HUES6 (cell line): ENCODE results near the gene TBC1D26.
"Not testable (repeated sequence)": the region's sequence is repeated elsewhere in the genome, so short reads cannot be mapped to it uniquely, and the experiment has no call there.

Experiments
- H3K27ac ChIP-seq: 2 replicates; pipeline ENCODE4 v1.7.0; 2013; ENCODE audit warnings: low read depth, mild to moderate bottlenecking, low read length, inconsistent platforms
- H3K27me3 ChIP-seq: 2 replicates; pipeline ENCODE4 v1.6.1; 2013; ENCODE audit warnings: low read length; ENCODE audit not compliant: control insufficient read depth, insufficient read depth
- H3K36me3 ChIP-seq: 2 replicates; pipeline ENCODE4 v1.6.1; 2013; ENCODE audit warnings: low read length; ENCODE audit not compliant: control insufficient read depth, insufficient read depth
- H3K4me1 ChIP-seq: 2 replicates; pipeline ENCODE4 v1.6.1; 2013; ENCODE audit warnings: low read length; ENCODE audit not compliant: control insufficient read depth, insufficient read depth
- H3K4me3 ChIP-seq: 2 replicates; pipeline ENCODE4 v1.5.1; 2013; ENCODE audit warnings: low read depth, low read length
- H3K9ac ChIP-seq: one replicate; pipeline ENCODE4 v1.6.1; 2013; ENCODE audit warnings: mild to moderate bottlenecking, low read length
- H3K9me3 ChIP-seq: 2 replicates; pipeline ENCODE4 v1.6.1; 2013; ENCODE audit warnings: low read depth, low read length; ENCODE audit not compliant: control insufficient read depth, insufficient read depth

TBC1D26 gene

DNA sequence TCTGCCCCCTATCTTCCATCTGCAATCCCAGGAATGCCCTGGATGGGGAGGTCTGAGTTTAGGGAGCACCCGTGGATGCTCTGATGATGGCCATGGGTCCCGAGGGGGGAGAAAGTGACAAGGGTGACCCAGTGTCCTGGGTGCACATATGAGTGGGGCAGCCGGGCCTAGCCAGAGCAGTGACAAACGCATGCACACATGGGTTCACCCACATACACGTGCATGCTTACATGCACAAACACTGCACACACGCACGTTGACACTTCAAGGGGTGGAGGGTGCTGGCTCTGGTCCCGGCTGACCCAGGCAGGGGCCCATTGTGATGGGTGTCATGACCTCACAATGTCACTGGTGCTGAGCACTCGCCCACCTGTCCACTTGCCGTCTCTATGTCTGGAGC lies at the start of gene TBC1D26:
TBC1D26 (plus strand) TSS at position 384 of the 400 bp plus-strand sequence. CDS start 3,066 bp downstream, outside the sequence.
- H3K9ac ChIP-seq, H3K4me3 ChIP-seq, H3K9me3 ChIP-seq, H3K27ac ChIP-seq, H3K27me3 ChIP-seq, H3K4me1 ChIP-seq, H3K36me3 ChIP-seq: not testable (repeated sequence)

GRCh38 chr17:15683135-15683534 lies 48.9 kb upstream of the TBC1D26 start:
- not testable (repeated sequence) for H3K27me3 ChIP-seq, H3K9me3 ChIP-seq, H3K27ac ChIP-seq, H3K4me1 ChIP-seq, H3K36me3 ChIP-seq, H3K9ac ChIP-seq
- peak overlapping the region; percentile 93 for H3K4me3 ChIP-seq

DNA sequence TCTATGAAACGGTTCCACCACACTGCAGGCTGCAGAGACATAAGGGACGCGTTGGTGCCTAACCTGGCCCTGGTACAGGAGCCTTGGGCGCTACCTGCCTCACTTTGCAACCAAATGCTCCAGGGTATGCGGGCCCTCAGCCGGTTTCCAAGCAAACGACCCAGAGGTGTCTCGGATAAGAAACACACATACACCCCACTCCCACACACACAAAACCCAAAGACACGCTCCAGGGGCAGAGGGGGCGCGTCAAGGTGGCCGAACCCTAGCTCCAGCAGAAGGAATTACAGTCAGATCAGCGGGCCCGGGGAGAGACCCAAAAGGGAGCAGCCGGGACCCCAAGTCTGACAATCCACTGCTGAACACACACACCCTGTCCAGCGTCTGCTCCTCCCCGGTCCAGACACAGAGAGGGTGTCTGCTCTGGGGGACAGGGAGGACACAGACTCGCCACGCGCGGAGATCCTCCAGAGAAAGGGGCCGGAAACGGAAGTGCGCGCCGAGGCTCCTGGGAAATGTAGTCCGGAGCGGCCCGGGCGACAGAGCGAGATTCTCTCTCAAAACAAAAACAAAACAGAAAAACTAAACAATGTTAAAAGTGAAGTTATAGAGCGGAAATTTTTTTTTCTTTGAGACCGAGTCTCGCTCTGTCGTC lies 48.1 kb upstream of the TBC1D26 start, which contains the start of gene TRIM16:
TRIM16 (minus strand) TSS at position 488 of the 655 bp plus-strand sequence. CDS start 32,702 bp downstream, outside the sequence.
- peak within 1 kb of the TSS; percentile 66 for H3K9ac ChIP-seq
- H3K36me3 ChIP-seq, H3K27me3 ChIP-seq, H3K27ac ChIP-seq, H3K9me3 ChIP-seq, H3K4me1 ChIP-seq: not testable (repeated sequence)
- peak within 1 kb of the TSS; percentile 93 for H3K4me3 ChIP-seq

DNA sequence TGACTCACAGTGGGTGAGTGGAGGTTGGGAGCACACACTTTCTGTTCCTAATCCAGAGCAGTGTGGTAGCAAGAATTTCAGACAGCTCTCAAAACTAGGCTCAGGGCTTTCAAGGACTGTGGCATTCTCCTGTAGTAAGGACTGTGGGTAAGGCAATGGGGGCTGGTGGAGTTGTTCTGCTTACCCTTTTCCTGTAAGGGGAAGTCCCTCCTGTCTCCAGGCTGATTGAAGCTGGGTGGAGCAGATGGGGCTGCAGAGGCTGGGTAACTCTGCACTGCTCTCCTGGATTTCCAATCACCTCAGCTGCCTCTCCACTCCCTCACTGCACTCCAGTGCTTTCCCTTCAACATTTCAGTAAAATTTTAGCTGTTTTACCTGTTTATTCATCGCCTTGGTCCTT lies 44.6 kb upstream of the TBC1D26 start:
- not testable (repeated sequence) for H3K4me3 ChIP-seq, H3K27me3 ChIP-seq, H3K9ac ChIP-seq, H3K27ac ChIP-seq, H3K4me1 ChIP-seq, H3K36me3 ChIP-seq, H3K9me3 ChIP-seq

- Histone ChIP-seq H3K4me3 (peak overlapping the region; percentile 78), H3K9ac (peak overlapping the region; percentile 65), H3K36me3 (peaks cover 14% of the 10 kb centered on the region)
- H3K9me3 ChIP-seq, H3K27ac ChIP-seq, H3K4me1 ChIP-seq, H3K27me3 ChIP-seq: not testable (repeated sequence)
Measured at GRCh38 chr17:15698967-15699366, 33.1 kb upstream of the TBC1D26 start.

GRCh38 chr17:15699413-15699924 lies 32.6 kb upstream of the TBC1D26 start, which contains the start of gene ZNF286A:
ZNF286A (plus strand) TSS chr17:15699752; CDS start chr17:15700330, 578 bp downstream.
- not testable (repeated sequence) for H3K4me1 ChIP-seq, H3K9me3 ChIP-seq, H3K27me3 ChIP-seq, H3K27ac ChIP-seq
- H3K36me3 ChIP-seq, result peaks cover 14% of the 10 kb centered on the region
- peak within 1 kb of the TSS; percentile 78 for H3K4me3 ChIP-seq
- peak within 1 kb of the TSS; percentile 80 for H3K9ac ChIP-seq

DNA sequence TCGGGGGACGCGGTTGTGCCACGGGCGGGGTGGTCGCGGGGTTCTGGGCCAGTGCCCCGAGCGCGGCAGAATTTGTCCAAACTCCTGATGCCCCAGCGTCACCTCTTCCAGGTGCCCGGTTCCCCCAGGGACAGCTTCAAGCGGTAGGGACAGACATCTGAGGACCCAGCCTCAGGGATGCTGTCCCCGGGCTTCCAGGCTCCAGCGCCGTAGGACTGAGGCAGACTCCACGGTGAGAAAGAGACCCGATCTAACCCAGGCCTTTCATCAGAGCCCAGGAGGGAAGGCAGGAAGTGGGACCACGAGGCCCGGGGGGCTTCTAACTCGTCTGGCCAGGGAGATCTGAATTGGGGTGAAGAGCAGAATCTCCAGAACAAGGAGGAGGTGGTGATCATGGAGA lies 32.1 kb upstream of the TBC1D26 start:
- Histone ChIP-seq H3K36me3 (peaks cover 17% of the 10 kb centered on the region), H3K9ac (peak overlapping the region; percentile 80), H3K4me3 (peak overlapping the region; percentile 78)
- not testable (repeated sequence) for H3K4me1 ChIP-seq, H3K27me3 ChIP-seq, H3K27ac ChIP-seq, H3K9me3 ChIP-seq

GRCh38 chr17:15704239-15704638 lies 27.8 kb upstream of the TBC1D26 start:
- not testable (repeated sequence) for H3K27ac ChIP-seq, H3K4me3 ChIP-seq, H3K27me3 ChIP-seq, H3K9ac ChIP-seq, H3K4me1 ChIP-seq
- Histone ChIP-seq H3K9me3 (peaks cover 26% of the 10 kb centered on the region), H3K36me3 (peaks cover 55% of the 10 kb centered on the region)

- peaks cover 26% of the 10 kb centered on the region for H3K9me3 ChIP-seq
- H3K9ac ChIP-seq, H3K4me1 ChIP-seq, H3K27me3 ChIP-seq, H3K4me3 ChIP-seq, H3K27ac ChIP-seq: not testable (repeated sequence)
- peaks cover 59% of the 10 kb centered on the region for H3K36me3 ChIP-seq
Measured at GRCh38 chr17:15704813-15705212, 27.3 kb upstream of the TBC1D26 start.

DNA sequence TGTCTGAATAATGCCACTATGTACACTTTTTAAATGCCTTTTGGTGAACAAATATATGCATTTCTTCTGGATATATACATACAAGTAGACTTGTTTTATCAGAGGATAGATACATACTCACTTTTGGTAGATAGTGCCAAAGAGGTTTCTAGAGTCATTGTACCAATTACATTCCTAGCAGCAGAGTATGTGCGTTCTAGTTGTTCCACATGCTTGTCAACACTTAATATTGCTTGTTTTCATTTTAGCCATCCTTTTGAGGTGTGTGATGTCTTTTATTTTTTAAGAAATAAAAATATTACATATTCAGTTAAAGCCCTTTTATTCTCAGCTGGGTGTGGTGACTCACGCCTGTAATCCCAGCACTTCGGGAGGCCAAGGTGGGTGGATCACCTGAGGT lies 23.2 kb upstream of the TBC1D26 start:
- peaks cover 73% of the 10 kb centered on the region for H3K36me3 ChIP-seq
- H3K27ac ChIP-seq, H3K4me3 ChIP-seq, H3K27me3 ChIP-seq, H3K4me1 ChIP-seq, H3K9ac ChIP-seq: not testable (repeated sequence)
- H3K9me3 ChIP-seq, result peaks cover 29% of the 10 kb centered on the region

DNA sequence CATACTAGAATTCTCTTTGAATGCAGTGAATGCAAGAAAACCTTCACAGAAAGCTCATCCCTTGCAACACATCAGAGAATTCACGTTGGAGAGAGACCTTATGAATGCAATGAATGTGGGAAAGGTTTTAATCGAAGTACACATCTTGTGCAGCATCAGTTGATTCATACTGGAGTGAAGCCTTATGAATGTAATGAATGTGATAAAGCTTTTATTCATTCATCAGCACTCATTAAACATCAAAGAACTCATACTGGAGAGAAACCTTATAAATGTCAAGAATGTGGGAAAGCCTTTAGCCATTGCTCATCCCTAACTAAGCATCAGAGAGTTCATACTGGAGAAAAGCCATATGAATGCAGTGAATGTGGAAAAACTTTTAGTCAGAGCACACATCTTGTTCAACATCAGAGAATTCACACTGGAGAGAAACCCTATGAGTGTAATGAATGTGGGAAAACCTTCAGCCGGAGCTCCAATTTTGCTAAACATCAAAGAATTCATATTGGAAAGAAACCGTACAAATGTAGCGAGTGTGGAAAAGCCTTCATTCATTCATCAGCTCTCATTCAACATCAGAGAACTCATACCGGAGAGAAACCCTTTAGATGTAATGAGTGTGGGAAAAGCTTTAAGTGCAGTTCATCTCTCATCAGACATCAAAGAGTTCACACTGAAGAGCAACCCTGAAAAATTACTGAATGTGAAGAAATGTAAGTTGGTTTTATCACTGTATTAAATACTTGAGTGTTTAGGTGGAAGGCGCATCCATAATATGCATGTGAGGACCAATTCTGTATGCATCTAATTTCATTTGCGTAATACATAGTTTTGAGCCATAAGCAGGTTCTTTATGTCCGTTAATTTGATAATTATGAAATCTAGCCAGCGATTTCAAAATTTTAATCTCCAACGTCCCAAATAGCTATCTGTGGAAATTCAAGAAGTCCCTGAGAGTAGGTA lies 15.2 kb upstream of the TBC1D26 start:
- H3K4me1 ChIP-seq, H3K9ac ChIP-seq, H3K27me3 ChIP-seq, H3K4me3 ChIP-seq, H3K27ac ChIP-seq: not testable (repeated sequence)
- Histone ChIP-seq H3K9me3 (peaks cover 34% of the 10 kb centered on the region), H3K36me3 (peaks cover 54% of the 10 kb centered on the region)
